Pancreas (tissue), 10 donors: ENCODE results near the gene CEP350. TPM values are rescaled to one million over a fixed set of nuclear protein-coding genes. Genes with fewer than 3 reads are reported as not detected.

Source experiments
- ATAC-seq, 4 donors: fragments of 200-7000 bp; cut with Tn5 transposase; one replicate each; pipeline versions ENCODE4 v1.8.0 to v1.9.1; 2020; ENCODE audit warnings: mild to moderate bottlenecking in 4 of 4, moderate library complexity in 4 of 4
- DNase-seq, 6 donors: peaks; one replicate each; pipeline ENCODE4 v3.0.0-alpha.2; 2020
- FAIRE-seq: peaks from 2 replicates; lab custom pipeline; 2012; peaks lifted over from hg19 to GRCh38; lab: Jason Lieb, UNC
- H3K27ac ChIP-seq, 4 donors: fragments of 200-600 bp; sonication (generic); 1 replicate in 3 of 4; 2 replicates in 1 of 4; pipeline versions ENCODE4 v1.5.0 to v1.8.0; 2020
- H3K27me3 ChIP-seq, 4 donors: fragments of 200-600 bp; one replicate each; pipeline ENCODE4 v1.8.0; 2021
- H3K36me3 ChIP-seq, 3 donors: fragments of 200-600 bp; sonication (generic) in 1 of 3; one replicate each; pipeline versions ENCODE4 v1.5.0 to v1.8.0; 2020 to 2021
- H3K4me1 ChIP-seq, 3 donors: fragments of 200-600 bp; one replicate each; pipeline ENCODE4 v1.8.0; 2021
- H3K4me3 ChIP-seq, 4 donors: fragments of 200-600 bp; sonication (generic) in 2 of 4; one replicate each; pipeline versions ENCODE4 v1.5.0 to v1.8.0; 2020 to 2021
- H3K9me3 ChIP-seq, 4 donors: fragments of 200-600 bp; one replicate each; pipeline ENCODE4 v1.8.0; 2021
- CTCF ChIP-seq, 4 donors: fragments of 200-600 bp; sonication (generic) in 3 of 4; IDR thresholded peaks; one replicate each; pipeline versions ENCODE4 v1.5.0 to v1.8.0; 2021; ENCODE audit warnings: antibody characterized with exemption in 4 of 4
- WGBS, 2 donors: extraction: QIAGEN DNeasy Blood & Tissue Kit; methylation state at CpG; one replicate each; pipeline ENCODE4 v1.1.7; 2013; 5-methylcytosine and 5-hydroxymethylcytosine counted together
- intact Hi-C, 3 donors: fragments of 100-400 bp; cut with DNase I; formaldehyde crosslinking; loops; one replicate each; pipeline versions ENCODE4 v1.11.1 to v1.14.2; 2022
- polyA plus RNA-seq, 2 donors: library from polyadenylated mRNA; stranded (reverse); fragments of 200-250 nt; gene quantifications; one replicate each; pipeline ENCODE4 v1.2.3, GENCODE V29; 2013
- total RNA-seq, 6 donors: library from RNA; stranded (reverse); fragmentation: NEBNext Ultra II Directional in 4 of 6; extraction: Animal tissue kit (Norgen Biotek cat#: 25700) in 4 of 6; gene quantifications; one replicate each; pipeline versions ENCODE4 v1.2.1 to v1.2.4, GENCODE V29; 2021 to 2023
- donor health status: healthy with polysubstance abuse.
- donor health status: DM: no; HTN: no; CAD: no; lungs with moderate emphysema.
- donor health status: DM: no; HTN: no; CAD: no.
- donor health status: control.
- donor health status: control.
- donor health status: Bipolar disorder and iron deficiency.
- donor health status: DM: yes; HTN: yes; CAD: no.
- donor health status: DM: no; HTN: no; CAD: no.
- donor health status: DM: no; HTN: no; CAD: no.
- donor health status: DM: yes; HTN: yes; CAD: no.

Gene CEP350
- total and polyA plus RNA-seq, 8 donors = 4.6 to 30.8 (median 21.4) TPM

- no peak for DNase-seq
- ATAC-seq = no peak
- Histone ChIP-seq H3K4me3 (no peak overlapping the region), H3K36me3 (peaks cover 0 to 42% (median 12%) of the 10 kb centered on the region in 3 donors), H3K27ac (no peak overlapping the region), H3K4me1 (no peaks in the 10 kb centered on the region), H3K27me3 (no peaks in the 10 kb centered on the region), H3K9me3 (no peaks in the 10 kb centered on the region)
- WGBS, 2 donors = 76% methylated on average over 4 of the region's 4 CpGs
- intact Hi-C loops = no loop called here
- FAIRE-seq = no peak
- no peak for TF ChIP-seq CTCF (IDR thresholded peaks at IDR 0.05)
Observed at GRCh38 chr1:180092931-180093650, 138.5 kb downstream of the CEP350 start.

GRCh38 chr1:180094705-180095295 is 140.2 kb downstream of the CEP350 start:
- ATAC-seq (peak in 1 of 4 donors; percentile 70), DNase-seq (no peak), FAIRE-seq (no peak)
- TF ChIP-seq CTCF (IDR thresholded peaks at IDR 0.05) = no peak
- WGBS, 2 donors = 91 to 93% methylated on average over 3 of the region's 3 CpGs
- H3K4me3 ChIP-seq = no peak overlapping the region
- H3K4me1 ChIP-seq = no peaks in the 10 kb centered on the region
- H3K27me3 ChIP-seq = no peaks in the 10 kb centered on the region
- peaks cover 0 to 52% (median 12%) of the 10 kb centered on the region in 3 donors for H3K36me3 ChIP-seq
- no peak overlapping the region for H3K27ac ChIP-seq
- intact Hi-C loops = no loop called here
- H3K9me3 ChIP-seq = no peaks in the 10 kb centered on the region

GRCh38 chr1:180096584-180097325 is 142.1 kb downstream of the CEP350 start:
- Histone ChIP-seq H3K36me3 (peaks cover 0 to 41% (median 12%) of the 10 kb centered on the region in 3 donors), H3K27ac (no peak overlapping the region), H3K27me3 (no peaks in the 10 kb centered on the region), H3K4me3 (no peak overlapping the region), H3K4me1 (no peaks in the 10 kb centered on the region), H3K9me3 (no peaks in the 10 kb centered on the region)
- 61 to 66% methylated on average over 4 of the region's 4 CpGs for WGBS, 2 donors
- no peak for DNase-seq
- no peak for ATAC-seq
- FAIRE-seq = no peak
- intact Hi-C loops = no loop called here
- no peak for TF ChIP-seq CTCF (IDR thresholded peaks at IDR 0.05)

DNA sequence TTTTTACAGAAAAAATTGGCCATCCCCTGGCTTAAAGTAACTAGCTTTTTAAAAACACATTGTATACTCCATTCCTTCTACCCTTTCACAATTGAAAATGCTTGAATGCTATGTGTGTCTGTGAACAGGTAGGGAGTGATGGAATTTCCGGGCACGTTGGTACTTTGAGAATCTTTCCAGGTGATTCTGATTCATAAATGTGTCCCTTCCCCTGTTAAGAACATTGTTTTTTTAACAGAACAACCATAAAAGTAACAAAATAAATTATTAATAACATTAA is 142.7 kb downstream of the CEP350 start:
- H3K27me3 ChIP-seq = no peaks in the 10 kb centered on the region
- ATAC-seq (no peak), DNase-seq (no peak), FAIRE-seq (no peak)
- H3K4me1 ChIP-seq = no peaks in the 10 kb centered on the region
- 86 to 89% methylated on average over 2 of the region's 2 CpGs for WGBS, 2 donors
- H3K27ac ChIP-seq = no peak overlapping the region
- H3K36me3 ChIP-seq = peaks cover 0 to 36% (median 12%) of the 10 kb centered on the region in 3 donors
- intact Hi-C loops = no loop called here
- H3K4me3 ChIP-seq = no peak overlapping the region
- no peak for TF ChIP-seq CTCF (IDR thresholded peaks at IDR 0.05)
- H3K9me3 ChIP-seq = no peaks in the 10 kb centered on the region
